Measurements from ENCODE around the gene CETP.
A peak's percentile ranks its signal among the peaks of the same experiment; 100 is the strongest.

Gene CETP

DNA sequence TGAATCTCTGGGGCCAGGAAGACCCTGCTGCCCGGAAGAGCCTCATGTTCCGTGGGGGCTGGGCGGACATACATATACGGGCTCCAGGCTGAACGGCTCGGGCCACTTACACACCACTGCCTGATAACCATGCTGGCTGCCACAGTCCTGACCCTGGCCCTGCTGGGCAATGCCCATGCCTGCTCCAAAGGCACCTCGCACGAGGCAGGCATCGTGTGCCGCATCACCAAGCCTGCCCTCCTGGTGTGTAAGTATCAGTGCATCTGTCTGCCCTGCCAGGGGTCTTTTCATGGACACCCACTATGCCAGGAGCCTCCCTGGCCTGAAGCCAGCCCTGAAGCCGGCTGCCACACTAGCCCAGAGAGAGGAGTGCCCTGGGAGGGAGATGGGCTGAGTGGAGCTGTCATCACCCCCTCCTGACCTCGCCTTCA, at the start of gene CETP:
TSS of gene CETP (plus strand) at position 100 of the 431 bp plus-strand sequence. CDS start at position 130, 30 bp downstream.
- DNase-seq (ENCODE audit: low spot score) = no peak

GRCh38 chr16:56912746-56913708, 48.7 kb upstream of the CETP start:
- no peak for DNase-seq (ENCODE audit: low spot score)

GRCh38 chr16:56914896-56915295, 46.9 kb upstream of the CETP start:
- DNase-seq (ENCODE audit: low spot score) = no peak

DNA sequence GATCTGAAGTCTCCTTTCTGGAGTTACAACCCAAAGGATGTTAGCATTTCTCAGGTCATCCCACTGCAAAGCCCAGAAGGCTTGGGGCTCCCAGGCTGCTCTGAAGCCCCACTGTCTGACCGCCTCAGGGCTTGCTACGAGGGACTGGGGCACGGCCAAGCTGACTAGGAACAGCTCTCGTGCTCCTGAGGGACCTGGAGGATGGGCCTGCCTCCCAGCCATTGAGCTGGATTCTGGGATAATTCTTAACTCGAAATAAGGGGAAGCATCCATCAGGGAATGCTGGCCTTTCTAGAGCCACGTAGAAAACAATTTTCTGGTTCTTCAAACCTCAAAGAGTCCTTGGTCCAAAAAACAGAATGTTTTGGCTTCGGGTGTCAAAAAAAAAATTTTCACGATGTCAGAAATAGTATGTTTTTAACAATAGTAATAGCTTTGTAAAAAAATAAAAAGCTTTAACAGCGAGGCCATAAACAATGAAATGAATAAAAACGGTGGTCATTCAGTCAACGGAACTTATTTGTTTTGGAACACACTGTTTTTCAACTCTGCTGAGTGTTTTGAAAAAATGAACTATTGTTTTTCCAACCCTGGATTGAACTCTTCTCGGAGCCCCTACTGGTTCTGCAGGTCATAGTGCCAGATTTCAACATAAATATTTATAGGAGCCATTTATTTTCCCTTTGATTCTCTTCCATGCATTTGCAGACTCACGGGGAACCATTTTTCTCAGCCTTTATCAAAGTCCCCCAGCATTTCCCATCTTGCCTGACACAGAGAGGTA, 46.2 kb upstream of the CETP start:
- DNase-seq (ENCODE audit: low spot score) = no peak

DNA sequence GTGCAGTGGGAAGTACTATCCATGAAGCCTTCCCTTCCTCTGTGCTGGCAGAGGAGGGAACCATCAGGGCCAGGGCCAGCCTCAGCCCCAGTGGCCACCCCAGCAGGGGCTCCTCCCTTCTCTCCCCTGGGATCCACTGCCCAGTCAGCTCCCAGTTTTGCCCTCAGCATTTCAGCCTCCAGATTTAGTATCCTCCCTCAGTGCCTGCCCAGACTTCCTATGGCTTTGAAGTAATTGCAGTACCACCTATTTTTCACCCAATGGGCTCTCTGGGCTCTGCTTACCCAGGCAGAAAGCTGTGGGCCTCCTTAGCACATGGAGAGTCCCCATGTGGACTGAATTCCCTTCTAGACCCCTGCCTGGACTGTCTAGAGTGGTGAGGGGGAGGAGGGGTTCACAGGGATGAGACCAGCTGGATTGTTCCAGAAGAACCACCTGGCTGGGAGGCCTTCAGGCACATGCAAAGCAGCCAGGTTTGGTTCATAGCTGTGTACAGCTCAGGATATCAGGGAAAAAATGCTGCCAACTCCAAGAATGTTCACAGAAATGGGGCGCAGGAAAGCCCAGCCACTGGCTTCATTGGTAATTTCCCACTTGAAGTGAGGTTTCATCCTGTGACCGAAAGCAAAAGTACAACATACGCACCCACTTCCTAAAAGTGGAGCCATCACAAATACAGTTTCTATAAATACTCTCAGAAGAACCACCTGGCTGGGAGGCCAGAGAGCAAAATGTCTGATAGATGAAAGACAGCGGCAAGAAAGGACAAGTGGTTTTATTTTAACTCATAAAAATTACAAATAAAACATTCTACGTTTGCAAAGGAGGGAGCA, 45.0 kb upstream of the CETP start:
- DNase-seq (ENCODE audit: low spot score) = no peak

DNA sequence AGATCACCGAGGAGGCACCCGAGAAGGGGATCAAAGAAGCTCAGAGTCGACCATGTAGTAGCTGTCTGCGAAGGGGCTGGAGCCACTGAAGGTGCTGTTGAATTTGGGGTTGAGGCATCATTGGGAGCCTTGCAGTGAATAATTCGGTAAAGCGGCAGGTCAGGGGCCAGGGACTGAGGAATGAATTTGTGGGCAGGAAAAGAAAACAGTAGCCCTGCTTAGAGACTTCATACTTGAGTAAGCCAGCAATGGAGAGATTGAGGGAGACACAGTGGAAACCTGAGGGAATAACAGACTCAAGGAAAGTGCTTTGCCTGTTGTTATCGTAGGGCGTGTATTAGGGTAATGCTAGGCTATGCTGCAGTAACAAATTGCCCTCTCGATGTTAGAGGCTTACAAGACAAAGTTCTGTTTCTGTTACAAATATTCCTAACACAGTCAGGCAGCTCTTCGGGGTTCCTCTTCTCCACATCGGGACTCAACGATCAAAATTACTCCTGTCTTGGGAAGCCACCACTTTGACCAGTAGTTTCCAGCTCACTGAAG, 43.2 kb upstream of the CETP start:
- DNase-seq (ENCODE audit: low spot score) = no peak

GRCh38 chr16:56919099-56919800, 42.5 kb upstream of the CETP start:
- DNase-seq (ENCODE audit: low spot score) = no peak

DNA sequence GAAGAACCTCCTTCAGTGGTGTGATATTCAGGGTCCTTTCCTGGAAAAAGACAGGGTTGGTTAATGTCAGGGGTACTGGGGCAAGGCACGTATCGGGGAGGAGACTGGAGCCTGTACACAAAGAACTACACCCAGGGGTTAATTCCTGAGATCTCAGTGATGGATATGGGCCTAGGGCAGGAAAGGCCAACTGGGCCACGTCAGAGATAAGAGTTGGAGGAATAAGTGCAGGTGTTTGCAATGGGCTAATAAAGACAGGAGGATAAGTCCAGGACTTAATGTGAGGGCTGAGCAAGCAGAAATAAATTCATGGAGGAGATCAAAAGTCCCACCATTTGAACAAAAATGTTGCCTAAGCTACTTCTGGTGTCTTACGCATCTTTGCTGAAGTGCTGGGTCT, 40.2 kb upstream of the CETP start:
- no peak for DNase-seq (ENCODE audit: low spot score)

- no peak for DNase-seq (ENCODE audit: low spot score)
Observed at GRCh38 chr16:56923481-56924091, 38.2 kb upstream of the CETP start.

GRCh38 chr16:56927471-56927870, 34.3 kb upstream of the CETP start:
- no peak for DNase-seq (ENCODE audit: low spot score)

GRCh38 chr16:56929639-56930038, 32.1 kb upstream of the CETP start:
- no peak for DNase-seq (ENCODE audit: low spot score)

DNA sequence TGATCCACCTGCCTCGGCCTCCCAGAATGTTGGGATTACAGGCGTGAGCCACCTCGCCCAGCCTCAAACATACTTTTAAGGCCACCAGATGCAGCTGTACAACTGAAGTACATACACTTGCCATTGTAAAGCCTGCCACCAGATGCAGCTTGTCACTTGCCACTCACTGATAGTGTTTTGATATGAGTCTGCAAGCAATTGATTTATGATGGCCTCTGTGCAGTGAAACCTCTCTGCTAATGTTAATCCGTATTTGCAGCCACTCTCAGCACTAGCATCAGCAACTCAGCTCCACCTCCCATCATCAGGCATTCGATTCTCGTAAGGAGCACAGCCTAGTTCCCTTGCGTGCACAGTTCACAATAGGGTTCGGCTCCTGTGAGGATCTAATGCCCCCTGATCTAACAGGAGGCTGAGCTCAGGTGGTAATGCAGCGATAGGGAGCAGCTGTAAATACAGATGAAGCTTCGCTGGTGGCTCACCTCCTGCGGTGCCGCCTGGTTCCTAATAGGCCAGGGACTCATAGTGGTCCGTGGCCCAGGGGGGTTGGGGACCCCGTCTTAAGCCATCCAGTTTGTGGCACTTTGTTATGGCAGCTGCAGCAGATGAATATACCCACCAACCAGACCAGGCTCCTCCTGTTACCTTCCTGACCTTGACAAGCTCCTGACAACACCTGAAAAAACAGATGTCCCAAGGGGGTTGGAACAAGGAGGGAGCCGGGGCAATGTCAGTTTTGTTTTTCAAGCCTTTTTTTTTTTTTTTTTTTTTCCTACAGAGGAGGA, 31.1 kb upstream of the CETP start:
- DNase-seq (ENCODE audit: low spot score) = no peak

DNA sequence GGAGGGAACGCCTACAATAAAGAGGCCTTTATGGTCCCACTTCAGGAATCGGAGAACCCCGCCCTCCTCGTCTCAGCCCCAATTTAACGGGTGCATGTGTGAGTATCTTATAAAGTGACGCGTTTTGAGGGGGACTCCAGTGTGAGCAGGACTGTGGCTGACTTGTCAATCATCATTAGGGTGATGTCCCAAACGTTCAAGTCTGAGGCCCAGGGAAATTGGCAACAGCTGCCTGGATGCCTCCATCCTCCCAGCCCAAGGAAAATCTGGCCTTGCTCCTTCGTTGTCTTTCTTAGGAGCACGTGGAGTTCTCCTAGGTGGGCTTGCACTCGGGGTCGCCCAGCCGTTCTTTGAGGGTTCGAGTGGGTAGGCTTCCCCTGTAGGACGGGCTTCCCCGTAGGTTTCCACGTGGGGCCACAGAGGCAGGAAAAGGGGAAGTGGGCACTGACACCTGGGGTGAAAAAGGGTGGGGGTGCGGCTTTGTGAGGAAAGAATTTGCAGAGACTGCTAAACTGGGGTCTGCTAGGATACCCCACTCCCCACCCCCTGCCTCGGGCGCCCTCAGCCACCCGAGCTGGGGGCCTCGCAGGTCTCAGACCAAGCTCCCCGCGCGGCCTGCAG, 30.4 kb upstream of the CETP start:
- peak; percentile 55 for DNase-seq (ENCODE audit: low spot score)

- peak; percentile 99 for DNase-seq (ENCODE audit: low spot score)
Observed at GRCh38 chr16:56931892-56932720, 29.6 kb upstream of the CETP start, which contains the start of gene HERPUD1. HERPUD1 (plus strand) TSS chr16:56932142; CDS start chr16:56932245, 103 bp downstream.

DNA sequence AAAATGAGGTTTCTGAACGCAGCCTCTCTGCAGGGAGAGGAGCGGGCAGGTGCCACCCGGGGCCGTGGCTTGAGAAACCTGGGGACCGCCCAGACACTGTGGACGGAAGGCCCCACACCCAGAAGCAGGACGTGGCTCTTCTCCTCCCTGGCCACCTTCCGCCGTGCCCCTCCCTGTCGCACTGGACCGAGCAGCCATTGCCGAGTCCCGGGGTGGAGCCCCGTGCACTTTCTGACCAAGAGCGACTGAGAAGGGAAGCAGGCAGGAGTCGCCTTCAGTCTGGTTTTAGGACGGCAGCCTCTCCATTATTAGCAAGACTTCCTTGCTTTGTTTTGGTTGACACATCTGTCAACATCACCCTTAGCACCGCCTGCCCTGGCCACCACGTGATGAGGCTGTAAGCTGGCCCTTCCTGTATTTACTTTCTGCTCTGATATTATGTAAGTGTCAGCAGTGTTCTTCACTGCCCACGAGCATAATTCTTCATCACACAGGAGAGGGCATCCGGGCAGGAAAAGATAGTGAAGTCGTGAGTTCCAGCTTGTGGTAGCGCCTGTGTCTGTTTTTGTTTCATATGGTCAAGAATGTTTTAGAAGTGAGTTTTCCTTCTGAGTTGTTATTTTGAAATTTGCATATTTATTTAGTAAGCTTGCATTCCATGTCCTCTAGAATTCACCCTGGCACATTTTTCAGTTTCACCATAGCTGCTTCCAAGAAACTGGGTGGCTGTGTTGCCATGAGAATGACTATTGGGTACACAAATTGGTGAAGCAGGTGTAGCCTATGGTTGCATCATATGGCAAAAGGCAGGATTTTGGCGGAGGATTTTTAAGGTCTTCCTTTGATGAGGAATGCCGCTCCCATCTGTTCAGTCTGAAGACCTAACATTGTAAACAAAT, 28.8 kb upstream of the CETP start:
- peak; percentile 67 for DNase-seq (ENCODE audit: low spot score)

- DNase-seq (ENCODE audit: low spot score) = no peak
Observed at GRCh38 chr16:56933828-56934598, 27.7 kb upstream of the CETP start.

Measured in LoVo (cell line).